HUDEP-2 (cell line): Measurements from ENCODE around the gene BAIAP3.

Source experiments
- DNase-seq, 76 experiments: peaks; one replicate each; lab custom pipeline; 2025; ENCODE audit not compliant: unreplicated experiment in 76 of 76; lab: John Stamatoyannopoulos, UW

Gene BAIAP3

DNA sequence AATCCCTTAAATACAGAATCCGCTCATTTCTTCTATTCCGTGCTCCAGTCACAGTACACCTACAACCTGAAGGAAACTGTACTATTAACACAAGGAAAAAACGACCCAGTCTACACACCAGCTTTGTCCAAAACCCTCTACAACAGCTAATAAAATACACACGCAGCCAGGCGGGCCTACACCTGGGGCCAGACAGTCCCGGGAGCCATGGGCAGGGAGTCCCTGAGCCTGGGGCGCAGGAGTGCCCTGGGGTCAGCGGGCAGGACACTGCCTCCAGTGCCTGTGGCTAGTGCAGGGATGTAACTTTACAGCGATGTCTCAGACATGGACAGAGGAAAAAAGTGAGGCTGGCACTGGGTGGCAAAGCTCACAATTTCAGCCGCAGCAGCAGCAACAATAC lies 46.8 kb downstream of the BAIAP3 start:
- no peak for DNase-seq

DNA sequence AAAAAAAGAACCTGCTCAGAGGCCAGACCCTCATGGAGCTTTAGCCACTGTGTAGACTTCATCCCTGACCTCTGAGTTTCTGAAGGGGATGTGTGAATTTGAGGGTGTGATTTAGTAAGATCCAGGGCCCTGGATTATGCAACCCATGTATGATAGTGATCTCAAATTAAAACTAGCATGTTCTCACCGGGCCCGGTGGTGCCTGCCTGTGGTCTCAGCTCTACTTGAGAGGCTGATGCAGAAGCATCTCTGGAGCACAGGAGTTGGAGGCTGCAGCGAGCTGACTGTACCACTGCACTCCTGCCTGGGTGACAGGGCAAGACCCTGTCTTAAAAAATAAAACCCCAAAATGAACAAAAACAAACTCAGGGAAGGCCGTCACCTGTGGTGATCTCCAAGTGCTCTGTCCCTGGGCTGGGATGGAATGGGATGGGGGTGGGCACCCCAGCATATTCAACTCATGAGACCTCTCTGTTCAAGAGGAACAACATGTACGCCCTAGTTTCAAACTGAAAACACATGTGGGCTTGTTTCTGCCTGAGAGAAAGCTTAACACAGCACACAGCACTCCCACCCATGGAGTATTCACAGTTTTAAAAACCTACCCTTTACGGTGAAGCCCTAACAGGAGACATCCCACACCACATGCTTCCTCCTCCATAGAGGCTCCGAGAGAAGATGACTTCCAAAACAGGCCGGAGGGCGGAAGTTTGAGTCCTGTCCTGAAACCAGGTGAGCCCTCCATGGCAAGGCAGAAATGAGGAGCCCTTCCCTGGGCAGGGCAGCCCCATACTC lies 48.4 kb downstream of the BAIAP3 start:
- no peak for DNase-seq

DNA sequence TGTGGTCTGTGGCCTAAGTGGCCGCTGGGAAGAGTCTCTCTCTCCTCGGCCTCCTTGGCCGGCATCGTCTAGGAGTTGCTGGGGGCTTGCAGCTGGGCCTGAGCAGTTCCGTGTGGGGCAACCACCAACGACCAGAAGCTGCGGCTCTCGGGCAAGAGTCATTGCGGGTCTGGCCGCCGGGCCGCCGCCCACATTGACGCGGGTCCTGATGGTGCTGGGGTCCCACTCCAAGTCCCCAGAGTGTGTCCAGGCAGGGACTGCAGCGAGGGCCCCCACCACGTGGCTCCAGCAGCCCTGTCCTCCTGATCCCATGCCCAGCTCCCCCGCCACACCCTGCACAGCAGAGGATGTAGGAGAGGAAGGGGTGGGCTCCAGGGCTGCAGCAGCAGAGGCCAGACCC lies 50.1 kb downstream of the BAIAP3 start:
- no peak for DNase-seq

DNA sequence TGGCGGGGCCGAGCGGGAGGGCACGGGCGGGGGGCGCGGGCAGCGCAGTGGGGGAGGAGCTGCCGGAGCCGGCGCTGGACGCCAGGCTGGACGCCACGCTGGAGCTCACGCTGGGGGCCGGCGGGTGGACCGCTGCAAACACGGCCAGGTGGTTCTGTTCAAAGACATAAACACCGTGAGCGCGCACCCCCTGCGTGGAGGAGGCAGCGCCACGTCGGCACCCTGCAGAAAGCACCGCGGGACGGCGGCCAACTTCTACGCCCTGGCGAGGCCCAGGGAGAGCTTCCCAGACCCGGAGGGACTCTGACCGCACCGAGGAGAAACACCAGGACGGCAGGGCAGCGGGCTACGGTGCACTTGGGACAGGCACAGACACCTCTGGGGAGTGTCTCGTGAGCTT lies 51.8 kb downstream of the BAIAP3 start:
- DNase-seq: no peak

DNA sequence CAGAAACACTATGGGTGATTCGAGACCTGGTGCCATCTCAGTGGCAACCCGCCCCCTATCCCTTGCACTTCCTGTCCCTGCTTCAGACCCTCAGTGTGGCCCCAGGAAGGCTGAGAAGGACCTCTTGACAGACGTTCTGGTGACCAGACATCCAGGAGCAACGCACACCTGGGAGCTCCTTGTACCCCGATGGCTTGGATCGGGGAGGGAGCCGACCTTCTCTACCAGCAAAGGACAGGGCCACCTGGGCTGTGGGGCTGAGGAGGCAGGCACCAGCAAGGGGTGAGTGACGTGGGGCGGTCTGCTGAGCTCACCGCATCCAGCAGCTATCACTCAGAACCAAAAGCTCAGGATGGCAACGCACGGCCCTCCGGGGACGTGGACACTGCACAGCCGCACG lies 53.9 kb downstream of the BAIAP3 start:
- DNase-seq: no peak

DNA sequence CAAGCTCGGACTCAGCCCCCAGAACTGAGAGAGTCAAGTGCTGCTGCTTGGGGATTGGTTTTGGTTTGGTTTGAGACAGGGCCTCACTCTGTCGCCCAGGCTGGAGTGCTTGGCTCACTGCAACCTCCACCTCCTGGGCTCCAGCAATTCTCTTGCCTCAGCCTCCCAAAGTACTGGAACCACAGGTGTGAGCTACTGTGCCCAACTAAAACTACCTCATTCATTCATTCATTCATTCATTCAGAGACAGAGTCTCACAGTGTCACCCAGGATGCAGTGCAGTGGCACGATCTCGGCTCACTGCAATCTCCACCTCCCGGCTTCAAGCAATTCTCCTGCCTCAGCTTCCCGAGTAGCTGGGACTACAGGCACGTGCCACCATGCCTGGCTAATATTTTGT lies 56.3 kb downstream of the BAIAP3 start:
- no peak for DNase-seq

DNA sequence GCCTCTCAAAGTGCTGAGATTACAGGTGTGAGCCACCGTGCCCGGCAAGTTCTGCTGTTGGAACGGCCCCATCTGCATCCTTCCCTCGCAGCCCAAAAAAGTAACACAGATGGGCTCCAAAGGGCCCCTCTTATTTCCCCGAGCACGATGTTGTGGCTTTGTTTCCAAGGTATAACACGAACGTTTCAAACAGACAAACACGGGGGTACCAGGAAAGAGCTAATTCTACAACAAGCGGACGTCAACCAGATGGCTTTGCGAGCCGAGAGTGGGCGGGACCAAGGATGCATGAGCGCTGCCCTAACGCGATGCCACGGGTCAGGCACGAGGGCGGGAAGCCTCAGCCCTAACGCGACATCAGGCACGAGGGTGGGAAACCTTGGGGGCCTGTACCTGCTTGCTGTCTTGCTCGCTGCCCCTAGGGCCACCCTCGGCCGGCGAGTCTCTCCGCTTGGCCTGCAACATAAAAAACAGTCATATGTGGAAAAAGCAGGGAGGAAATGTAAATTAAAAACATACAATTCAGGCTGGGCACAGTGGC lies 56.9 kb downstream of the BAIAP3 start:
- DNase-seq: no peak

DNA sequence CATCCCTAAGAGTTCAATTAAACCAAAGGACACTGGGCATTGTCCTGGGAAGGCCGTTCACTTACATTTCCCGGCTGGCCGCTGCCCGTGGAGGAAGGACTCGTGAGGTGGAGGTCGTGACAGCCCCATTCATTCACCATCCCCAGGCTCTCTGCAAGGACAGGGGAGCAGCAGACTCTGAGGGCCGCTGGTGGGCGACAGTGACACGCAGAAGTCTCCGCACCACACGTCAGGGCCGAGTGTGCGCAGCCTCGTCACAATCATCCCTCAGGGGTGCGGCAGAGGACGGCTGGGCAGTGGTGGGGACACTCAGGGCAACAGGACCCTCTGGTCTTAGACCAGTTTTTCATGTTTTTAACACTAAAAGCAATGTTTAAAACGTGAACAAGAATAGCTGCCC lies 59.4 kb downstream of the BAIAP3 start:
- no peak for DNase-seq

DNA sequence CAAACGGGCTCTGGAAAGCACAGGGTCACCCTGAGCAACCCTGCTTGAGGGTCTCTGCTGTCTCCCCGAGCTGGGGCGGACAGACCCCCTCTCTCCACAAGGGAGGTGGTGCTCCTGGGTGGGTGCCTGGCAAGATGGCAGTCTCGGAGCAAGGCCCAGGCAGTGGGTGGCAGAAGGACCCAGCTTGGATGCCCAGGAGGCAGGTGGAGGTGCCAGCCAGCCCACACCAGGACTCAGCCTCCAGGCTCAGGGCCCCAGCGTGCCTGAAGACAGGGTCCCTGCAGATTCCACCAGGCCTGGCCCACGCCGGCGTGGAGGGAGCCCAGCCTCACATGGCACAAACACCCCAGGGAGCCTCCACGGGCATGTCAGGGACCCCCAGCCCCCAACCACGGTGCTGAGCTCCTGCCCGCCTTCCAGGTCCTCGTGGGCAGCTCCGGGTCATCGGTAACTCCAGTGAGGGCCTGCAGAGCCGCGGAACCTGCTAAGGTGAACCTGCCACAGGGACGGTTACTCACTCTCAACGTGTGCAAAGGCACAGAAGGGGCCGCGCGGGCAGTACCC lies 60.2 kb downstream of the BAIAP3 start:
- no peak for DNase-seq

DNA sequence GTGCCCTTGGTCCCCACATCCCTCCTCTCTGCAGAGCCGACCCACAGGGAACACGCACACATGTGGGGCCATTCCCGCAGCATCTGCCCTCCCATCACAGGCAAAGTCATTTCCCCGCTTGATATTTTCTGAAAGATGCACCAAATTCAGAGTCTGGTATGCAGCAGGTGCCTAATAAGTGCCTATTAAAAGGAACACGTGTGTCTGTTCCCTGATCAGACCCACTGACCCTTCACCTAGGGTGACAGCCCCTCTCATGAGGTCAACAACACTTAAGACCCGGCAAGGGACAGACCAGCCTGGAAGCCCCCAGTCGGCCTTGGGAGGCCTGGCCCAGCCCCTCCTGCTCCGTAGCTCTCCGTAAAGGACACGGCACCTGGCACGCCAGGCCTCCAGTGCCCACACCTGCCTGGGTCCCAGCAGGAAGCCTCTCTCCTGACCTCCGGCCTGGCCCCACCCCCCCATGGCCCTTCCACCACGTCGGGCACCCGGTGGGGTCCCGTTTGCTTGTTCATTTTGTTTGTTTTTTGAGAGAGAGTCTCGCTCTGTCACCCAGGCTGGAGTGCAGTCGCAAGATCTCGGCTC lies 61.0 kb downstream of the BAIAP3 start:
- no peak for DNase-seq

DNA sequence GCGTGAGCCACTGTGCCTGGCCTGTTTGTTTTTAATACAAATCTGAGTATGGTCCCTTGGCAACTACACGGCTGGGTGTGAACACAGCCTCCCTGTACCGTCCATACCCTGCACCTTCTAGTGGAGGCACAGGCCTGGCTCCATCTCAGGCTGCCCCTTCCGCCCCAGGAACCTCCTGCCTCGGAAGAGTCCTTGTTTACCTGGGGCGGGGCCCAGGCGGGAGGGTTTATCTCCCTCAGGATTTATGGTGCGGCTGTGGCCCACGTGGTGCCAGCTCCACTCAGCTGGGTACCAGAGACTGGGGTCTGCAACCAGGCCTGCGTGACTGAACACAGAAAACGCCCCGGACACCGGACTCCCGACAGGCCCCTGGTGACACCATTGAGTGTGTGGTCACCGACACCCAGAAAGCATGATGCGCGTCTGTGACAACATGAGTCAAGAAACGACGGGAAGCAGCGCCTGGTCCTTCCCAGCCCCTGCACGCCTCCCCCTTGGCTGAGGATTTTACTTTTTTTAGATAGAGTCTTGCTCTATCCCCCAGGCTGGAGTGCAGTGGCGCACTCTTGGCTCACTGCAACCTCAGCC lies 62.1 kb downstream of the BAIAP3 start:
- no peak for DNase-seq

DNA sequence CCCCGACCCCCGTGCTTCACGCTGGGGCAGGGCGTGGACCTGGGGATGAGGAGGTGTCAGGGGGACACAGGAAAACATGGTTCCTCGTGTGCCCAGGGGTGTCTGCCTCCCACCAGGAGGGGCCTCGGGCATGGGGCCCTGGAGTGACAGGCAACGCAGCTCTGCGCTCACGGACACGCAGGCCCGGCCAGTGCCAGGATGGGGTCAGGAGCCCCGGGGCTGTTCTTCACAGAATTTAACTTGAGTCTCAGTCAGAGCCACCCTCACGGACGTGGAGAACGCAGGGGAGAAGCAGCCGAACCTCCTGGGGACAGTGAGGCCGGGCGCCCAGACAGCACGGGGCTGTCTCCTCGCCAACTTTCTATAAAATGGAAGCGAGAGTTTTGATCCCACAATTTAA lies 64.3 kb downstream of the BAIAP3 start:
- no peak for DNase-seq

DNA sequence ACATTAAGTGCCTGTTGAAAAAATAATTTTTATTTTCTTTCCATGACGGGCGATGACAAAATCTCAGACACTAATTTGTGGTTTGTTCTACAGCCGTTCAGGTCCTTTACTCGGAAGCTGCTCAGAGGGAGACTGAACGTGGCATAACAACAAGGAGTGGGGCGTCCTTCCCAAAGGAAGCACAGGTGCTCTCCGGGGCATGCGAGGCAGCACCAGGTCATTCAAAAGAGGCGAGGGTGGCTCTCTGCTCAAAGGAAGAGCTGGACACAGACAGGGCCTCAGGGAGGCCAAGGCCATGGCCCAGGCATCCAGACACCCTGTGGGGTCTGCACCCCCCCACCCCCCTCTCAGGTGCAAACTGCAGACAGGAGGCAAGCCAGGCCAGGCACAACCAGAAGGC lies 64.9 kb downstream of the BAIAP3 start:
- DNase-seq: no peak
